NCI-H1417 treated with DMSO at 0.1 percent for 48 hours (cell line): ENCODE measurements around the gene RAP2B.
"Not testable (repeated sequence)": the region's sequence is repeated elsewhere in the genome, so short reads cannot be mapped to it uniquely, and the experiment has no call there.

Experiments used
- DNase-seq: peaks from one replicate; lab custom pipeline; 2025; lab: John Stamatoyannopoulos, UW

RAP2B gene

GRCh38 chr3:153161714-153162512, at the start of gene RAP2B:
TSS of gene RAP2B (plus strand) at chr3:153162226. CDS start at chr3:153162694, 468 bp downstream.
- peak; percentile 78 for DNase-seq

- no peak for DNase-seq
Observed at GRCh38 chr3:153113541-153113940, 48.5 kb upstream of the RAP2B start.

GRCh38 chr3:153114270-153114669, 47.8 kb upstream of the RAP2B start:
- not testable (repeated sequence) for DNase-seq

GRCh38 chr3:153115326-153115725, 46.7 kb upstream of the RAP2B start:
- DNase-seq, result no peak

- DNase-seq, result no peak
Observed at GRCh38 chr3:153127788-153128187, 34.2 kb upstream of the RAP2B start.

- no peak for DNase-seq
Observed at GRCh38 chr3:153129426-153129825, 32.6 kb upstream of the RAP2B start.

- DNase-seq, result no peak
Observed at GRCh38 chr3:153129866-153130265, 32.2 kb upstream of the RAP2B start.

- DNase-seq, result no peak
Observed at GRCh38 chr3:153130312-153130977, 31.6 kb upstream of the RAP2B start.

GRCh38 chr3:153137626-153138025, 24.4 kb upstream of the RAP2B start:
- DNase-seq, result no peak

GRCh38 chr3:153138276-153139210, 23.5 kb upstream of the RAP2B start:
- no peak for DNase-seq

GRCh38 chr3:153142961-153143360, 19.1 kb upstream of the RAP2B start:
- no peak for DNase-seq

- no peak for DNase-seq
Observed at GRCh38 chr3:153144071-153144470, 18.0 kb upstream of the RAP2B start.

GRCh38 chr3:153144779-153145178, 17.2 kb upstream of the RAP2B start:
- DNase-seq, result no peak

- no peak for DNase-seq
Observed at GRCh38 chr3:153145454-153145853, 16.6 kb upstream of the RAP2B start.

GRCh38 chr3:153146191-153147053, 15.6 kb upstream of the RAP2B start:
- DNase-seq, result no peak

GRCh38 chr3:153150991-153151390, 11.0 kb upstream of the RAP2B start:
- no peak for DNase-seq

GRCh38 chr3:153155786-153156185, 6.2 kb upstream of the RAP2B start:
- DNase-seq, result not testable (repeated sequence)

- no peak for DNase-seq
Observed at GRCh38 chr3:153158189-153158588, 3.8 kb upstream of the RAP2B start.

GRCh38 chr3:153158961-153159735, 2.9 kb upstream of the RAP2B start:
- DNase-seq, result no peak

- DNase-seq, result no peak
Observed at GRCh38 chr3:153159771-153160397, 2.1 kb upstream of the RAP2B start.
